HTERT RPE-1 (cell line): ENCODE measurements around the gene C1orf159.
"Not testable (repeated sequence)": the region's sequence is repeated elsewhere in the genome, so short reads cannot be mapped to it uniquely, and the experiment has no call there.

Source experiments
- in situ Hi-C: fragments of 300-500 bp; cut with MboI; formaldehyde crosslinking; loops from 4 replicates; pipeline ENCODE4 v1.14.3; 2020; ENCODE audit warnings: low sequenced_read_pairs

The C1orf159 gene

DNA sequence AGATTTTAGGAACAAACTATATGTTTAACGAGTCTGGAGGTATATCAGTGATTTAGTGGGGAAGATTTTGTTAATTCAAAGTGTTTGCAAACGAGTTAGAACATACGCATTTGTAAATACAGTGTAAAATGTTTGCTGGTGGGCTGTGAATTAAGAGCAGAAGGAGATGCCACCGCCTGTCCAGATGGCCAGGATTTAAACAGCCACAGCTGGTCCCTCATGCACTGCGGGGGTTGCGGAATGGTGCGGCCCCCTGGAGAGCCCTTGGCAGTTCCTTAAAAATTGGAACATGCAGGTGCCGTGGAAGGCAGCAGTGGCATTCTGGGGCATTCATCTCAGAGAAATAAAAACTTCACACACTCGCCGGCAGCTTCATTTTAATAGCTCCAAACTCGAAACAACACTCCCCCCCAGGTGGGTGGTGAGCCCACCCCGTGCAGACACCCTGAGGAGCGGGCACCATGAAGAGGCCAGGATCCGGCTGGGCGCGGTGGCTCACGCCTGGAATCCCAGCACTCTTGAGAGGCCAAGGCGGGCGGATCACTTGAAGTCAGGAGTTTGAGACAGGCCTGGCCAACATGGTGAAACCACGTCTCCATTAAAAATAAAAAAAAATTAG is 3.5 kb upstream of the C1orf159 start:
- in situ Hi-C loops, result no loop called here

DNA sequence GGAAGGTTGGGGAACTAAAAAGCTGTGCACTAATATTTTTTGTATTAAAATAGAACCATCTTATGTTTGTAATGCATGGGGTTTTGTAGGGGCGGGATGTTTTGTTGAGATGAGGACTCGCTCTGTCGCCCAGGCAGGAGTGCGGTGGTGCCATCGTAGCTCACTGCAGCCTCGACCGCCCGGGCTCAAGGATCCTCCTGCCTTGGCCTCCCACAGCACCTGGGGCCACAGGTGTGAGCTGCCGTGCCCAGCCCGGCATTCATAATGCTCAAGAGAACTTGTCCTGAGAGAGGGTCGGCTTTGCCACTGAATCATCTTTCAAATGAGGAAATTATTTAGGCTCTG is 3.0 kb upstream of the C1orf159 start:
- in situ Hi-C loops, result no loop called here

DNA sequence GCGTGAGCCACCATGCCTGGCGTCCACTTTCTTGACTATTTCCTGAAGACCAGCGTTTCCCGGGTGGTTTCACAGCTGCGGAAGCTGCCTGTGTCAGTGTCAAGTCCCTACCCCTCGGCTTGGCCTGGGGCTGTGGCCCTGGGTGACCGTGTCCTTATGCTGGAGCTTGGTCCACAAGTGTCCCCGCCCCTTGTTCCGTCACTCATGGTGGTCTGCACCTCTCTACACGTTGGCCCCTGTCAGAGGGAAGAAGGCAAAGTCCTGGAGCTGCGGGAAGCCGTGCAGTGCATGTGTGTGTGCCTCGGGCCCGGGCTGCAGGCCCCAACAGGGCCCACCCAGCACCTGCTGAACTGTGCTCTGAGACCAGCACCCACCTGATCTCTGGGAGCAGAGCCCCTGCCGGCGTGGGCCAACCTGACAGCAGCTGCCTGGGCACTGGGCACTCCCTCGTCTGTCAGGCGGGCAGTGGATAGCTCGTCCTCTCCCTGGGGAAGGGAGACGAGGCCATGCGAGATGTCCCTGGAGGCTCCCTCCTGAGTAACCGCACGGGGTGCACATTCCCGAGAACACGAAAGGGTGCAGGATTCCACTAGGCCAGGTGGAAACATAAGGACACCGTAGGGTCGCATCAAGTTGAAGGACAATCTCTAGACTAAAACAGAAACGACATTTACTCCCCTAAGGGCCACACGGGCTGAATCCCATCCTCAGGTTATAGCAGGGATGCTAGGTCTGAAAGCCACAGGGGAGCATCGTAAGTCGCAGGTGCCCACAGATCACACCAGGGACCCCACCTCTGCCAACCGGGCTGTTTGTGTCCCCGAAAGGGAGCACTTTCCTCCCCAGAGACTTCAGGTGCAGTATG is 2.4 kb upstream of the C1orf159 start:
- in situ Hi-C loops, result no loop called here

DNA sequence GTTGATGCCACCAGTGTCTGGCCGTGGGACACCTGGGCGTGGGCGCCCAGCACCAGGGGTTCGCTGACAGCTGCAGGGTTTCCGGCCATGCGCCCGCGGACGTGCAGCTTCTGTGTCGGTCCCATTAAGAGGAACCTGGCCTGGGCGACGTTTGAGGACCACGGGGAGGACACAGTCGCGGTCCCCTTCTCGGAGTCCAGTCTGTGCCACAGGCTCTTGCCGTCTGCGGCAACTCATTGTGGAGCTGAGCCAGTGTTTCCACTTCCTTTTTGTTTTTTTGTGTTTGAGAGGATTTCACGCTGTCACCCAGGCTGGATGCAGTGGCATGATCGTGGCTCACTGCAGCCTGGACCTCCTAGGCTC is 1.6 kb upstream of the C1orf159 start:
- in situ Hi-C loops, result no loop called here

DNA sequence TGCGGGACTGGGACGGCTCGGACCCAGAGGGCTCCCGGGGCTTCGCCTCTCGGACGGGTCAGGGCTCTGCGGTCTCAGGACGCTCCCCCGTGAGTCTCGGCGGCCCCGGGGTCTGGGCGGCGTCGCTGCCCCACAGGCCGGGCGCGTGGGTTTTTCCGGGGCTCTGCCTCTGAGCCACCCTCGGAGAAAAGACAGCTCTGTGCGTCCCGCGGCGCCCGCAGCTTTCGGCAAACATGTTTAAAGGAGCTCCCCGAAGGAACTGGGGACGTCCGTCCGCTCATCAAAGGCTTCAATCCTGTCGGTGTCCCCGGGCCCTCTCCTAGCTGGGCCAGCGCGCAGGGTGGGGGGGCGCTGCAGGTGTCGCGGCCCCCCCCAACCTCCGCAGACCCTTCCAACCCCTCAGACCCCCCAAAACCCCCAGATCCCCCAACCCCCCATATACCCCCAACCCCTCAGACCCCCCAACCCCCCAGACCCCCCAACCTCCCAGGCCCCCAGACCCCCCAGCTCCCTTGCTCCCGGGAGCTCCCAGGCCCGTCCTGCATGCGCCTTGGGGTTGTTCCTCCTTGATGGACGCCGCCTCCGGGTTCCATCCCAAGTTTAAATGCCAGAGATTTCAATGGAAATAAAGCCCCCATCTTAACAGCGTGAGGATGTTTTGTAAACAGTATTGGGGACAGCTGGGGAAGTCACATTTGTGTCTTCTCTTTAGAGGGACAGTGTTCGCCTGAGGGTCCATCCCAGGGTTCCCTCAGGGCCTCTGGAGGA is 996 bp upstream of the C1orf159 start:
- in situ Hi-C loops, result no loop called here

DNA sequence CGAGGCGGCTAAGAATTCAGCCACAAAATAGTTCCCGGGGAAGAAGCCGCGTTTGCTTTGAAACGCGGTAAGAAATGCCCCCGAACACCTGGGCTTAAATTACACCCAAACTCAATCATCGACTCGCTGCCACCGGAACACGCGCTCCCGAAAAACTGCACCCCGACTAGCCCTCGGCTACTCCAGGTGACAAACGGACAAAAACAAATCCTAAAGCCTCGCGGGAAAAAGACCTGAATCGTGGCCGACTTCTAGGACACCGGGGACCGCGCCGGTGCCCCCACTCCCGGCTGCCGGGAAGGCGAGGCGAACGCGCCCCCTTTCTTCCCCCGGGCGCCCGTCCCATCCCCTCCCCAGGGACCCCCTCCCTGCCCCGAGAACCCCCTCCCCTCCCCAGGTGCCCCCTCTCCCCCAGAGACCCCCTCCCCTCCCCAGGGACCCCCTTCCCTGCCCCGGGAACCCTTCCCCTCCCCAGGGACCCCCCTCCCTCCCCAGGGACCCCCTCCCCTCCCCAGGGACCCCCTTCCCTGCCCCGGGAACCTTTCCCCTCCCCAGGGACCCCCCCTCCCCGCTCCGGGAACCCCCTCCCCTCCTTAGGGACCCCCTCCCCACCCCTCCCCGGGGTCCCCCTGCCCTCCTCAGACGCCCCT is 628 bp downstream of the C1orf159 start:
- in situ Hi-C loops, result no loop called here

DNA sequence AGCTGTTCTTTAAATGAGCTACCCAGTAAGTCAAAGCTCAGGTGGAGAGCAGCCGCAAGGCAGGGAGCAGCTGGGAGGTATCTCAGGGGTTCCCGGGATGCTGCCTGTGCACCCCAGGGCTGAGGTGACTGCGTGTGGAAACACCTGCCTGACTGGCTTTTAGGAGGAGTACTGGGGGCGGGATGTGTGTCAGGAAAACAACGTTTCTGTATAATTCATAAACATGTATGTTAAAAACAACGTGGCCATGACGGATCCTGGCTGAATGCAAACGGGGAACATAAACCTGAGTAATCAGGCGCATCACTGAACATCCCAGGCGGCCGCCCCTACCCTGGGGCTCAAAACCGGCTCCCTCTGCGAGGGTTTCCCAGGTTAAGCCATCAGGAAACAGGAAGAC is 1.5 kb downstream of the C1orf159 start:
- in situ Hi-C loops, result no loop called here

DNA sequence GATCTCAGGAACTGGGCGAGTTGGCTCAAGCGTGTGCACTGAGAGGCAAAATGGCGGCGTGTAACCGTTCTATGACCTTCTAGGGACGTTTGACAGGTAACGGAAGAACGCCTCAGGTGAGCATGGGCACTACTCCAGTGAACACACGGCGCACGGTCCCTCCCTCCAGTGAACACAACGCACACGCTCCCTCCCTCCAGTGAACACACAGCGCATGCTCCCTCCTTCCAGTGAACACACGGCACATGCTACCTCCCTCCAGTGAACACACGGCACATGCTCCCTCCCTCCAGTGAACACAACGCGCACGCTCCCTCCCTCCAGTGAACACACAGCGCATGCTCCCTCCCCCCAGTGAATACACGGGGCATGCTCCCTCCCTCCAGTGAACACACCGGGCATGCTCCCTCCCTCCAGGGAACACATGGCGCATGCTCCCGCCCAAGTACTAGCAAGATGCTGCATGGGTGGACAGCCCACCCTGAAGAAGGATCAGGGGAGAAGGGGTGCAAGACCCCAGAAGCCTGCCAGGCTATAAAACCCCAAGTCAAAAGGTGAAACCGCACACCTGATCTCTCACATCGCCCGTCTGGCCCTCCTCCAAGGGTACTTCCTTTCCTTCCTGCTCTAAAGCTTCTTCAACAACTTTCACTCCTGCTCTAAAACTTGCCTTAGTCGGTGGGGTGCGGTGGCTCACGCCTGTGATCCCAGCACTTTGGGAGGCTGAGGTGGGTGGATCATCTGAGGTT is 3.5 kb downstream of the C1orf159 start:
- in situ Hi-C loops, result no loop called here

DNA sequence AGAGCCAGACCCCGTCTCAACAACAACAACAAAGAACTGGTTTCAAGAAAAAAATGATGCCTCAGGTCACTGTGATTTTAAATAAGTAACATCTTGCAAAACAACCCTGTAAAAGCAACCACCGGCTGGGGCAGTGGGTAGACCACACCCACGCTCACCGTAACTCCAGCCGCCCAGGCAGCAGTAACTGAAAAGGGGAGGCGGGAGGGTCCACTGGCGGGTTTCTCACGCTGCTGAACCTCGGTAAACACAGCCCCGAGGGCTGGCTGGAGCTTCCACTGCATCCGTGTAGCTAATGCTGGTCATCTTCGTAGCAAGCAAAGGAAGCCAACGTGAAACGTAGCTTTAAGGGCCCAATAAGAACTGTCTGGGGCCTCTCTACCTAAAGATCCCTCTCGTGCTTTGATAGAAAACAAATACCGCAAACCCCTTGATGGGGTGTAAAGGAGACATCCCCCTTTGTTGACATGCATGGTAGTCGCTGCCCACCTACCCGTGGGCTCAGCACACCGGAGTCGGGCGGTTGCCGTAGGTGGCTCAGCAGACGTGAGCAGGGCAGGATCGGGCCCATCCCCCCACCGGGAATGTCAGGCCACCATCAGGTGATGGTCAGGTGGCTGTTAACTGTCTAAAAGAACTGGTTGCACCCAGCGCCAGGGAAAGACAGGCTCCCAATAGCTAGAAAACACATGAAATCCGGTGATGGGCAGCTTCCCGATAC is 4.2 kb downstream of the C1orf159 start:
- in situ Hi-C loops, result no loop called here

DNA sequence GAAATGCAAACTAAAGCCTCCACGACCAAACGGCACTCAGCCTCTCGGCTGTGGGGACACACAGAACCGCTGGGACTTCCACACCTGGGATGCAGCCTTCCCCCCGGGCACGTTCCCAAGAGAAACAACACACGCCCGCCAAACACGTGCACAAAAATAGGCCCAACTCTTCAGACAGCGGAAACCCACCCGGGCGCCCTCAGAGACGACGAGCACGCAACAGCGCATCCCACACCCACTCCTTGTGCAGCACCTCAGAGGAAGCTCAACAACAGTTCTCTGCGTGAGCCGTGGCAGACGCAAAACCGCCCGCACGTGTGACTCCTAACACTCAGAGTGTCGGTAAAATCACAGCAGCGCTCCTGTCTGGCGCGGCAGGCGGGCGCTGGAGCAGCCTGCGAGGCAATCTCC is 5.3 kb downstream of the C1orf159 start:
- in situ Hi-C loops, result no loop called here

DNA sequence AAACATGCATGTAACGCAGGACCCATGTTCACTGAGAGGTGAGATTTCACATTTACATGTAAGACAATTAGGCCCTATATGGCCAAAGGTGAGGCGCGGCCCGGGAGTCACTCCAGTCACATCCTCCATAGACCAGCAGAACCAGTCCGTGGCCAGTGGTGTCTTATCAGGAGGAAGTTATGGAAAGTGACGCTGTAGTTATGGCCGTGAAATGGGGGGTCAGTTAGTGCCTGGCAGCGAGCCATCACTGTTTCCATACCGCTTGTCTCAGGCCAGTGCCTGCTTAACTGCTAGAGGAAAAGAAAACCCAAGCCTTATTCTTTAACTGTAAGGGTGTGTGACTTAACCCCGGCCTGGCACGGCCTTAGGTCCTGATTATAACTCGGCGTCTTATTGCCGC is 6.1 kb downstream of the C1orf159 start:
- in situ Hi-C loops, result no loop called here

DNA sequence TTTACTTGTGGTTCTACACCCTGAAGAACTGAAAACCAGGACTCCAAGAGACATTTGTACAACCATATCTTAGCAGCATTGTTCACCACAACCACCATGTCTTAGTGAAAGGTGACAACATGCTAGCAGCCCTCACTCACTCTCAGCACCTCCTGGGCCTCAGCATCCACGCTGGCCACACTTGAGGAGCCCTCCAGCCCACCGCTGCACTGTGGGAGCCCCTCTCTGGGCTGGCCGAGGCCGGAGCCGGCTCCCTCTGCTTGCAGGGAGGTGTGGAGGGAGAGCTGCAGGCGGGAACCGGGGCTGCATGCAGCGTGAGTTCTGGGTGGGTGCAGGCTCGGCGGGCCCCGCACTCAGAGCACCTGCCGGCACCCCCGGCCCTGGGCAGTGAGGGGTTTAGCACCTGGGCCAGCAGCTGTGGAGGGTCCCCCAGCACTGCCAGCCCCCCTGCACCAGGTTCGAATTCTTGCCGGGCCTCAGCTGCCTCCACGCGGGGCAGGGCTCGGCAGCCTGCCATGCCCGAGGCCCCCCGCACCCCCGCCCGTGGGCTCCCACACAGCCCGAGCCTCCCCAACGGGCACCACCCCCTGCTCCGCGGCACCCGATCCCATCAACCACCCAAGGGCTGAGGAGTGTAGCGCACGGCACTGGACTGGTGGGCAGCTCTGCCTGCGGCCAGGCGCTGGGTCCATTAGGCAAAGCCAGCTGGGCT is 9.2 kb downstream of the C1orf159 start:
- in situ Hi-C loops, result no loop called here

DNA sequence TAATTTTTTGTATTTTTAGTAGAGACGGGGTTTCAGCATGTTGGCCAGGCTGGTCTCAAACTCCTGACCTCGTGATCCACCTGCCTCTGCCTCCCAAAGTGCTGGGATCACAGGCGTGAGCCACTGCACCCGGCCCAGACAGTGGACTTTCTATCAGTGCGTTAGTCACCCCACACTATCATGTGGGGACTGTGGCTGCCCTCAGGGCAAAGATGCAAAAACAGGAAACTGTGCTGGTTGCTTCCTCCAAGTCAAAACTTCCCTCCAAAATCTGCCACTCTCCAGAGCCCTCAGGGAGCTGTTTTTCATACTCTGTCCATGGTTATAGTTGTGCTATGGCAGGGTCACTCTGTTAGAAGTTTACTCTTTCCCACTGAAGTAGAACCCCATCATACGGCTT is 11.7 kb downstream of the C1orf159 start:
- in situ Hi-C loops, result not testable (repeated sequence)

DNA sequence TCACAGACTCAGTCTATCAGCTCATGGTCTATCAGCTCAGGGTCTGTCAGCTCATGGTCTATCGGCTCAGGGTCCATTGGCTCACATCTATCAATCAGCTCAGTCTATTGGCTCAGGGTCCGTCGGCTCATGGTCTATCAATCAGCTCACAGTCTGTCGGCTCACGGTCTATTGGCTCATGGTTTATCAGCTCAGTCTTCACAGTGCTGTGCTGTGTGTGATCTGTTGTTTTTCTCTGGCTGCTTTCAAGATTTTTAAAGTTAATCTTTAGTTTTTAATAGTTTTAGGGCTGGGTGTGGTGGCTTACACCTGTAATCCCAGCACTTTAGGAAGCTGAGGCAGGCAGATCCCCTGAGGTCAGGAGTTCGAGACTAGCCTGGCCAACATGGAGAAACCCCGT is 14.4 kb downstream of the C1orf159 start:
- in situ Hi-C loops, result no loop called here

DNA sequence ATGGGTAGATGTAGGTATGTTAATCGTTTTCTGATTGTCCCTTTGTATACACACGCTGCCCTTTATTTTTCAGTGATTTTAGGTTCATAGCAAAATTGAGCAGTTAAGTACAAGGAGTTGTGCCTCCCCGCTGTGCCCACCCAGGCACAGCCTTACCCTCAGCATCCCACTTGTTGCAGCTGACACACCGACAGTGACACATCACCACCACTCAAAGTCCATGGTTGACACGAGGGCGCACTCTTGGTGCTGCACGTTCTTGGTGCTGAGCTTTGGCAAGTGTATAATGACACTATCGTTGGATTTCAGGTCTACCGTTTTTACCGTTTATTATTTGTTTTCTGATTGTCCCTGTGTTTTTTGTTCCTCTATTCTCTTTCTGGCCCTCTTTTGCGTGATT is 15.6 kb downstream of the C1orf159 start:
- in situ Hi-C loops, result no loop called here

DNA sequence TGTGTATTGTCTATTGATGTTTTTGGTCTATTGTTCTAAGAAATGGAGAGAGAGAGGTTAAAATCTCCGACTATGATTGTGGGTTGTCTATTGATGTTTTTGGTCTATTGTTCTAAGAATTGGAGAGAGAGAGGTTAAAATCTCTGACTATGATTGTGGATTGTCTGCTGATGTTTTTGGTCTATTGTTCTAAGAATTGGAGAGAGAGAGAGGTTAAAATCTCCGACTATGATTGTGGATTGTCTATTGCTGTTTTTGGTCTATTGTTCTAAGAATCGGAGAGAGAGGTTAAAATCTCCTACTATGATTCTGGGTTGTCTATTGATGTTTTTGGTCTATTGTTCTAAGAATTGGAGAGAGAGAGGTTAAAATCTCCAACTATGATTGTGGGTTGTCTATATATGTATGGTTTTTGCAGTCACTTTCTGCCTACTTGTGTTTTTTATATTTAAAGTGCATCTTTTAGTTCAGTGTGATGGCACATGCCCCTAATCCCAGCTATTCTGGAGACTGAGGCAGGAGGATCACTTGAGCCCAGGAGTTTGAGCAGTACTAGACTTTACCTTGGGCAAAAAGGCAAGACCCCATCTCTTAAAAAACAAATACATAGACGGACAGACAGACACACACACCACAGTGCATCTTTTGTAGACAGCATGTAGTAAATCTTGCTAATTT is 16.2 kb downstream of the C1orf159 start:
- in situ Hi-C loops, result no loop called here

DNA sequence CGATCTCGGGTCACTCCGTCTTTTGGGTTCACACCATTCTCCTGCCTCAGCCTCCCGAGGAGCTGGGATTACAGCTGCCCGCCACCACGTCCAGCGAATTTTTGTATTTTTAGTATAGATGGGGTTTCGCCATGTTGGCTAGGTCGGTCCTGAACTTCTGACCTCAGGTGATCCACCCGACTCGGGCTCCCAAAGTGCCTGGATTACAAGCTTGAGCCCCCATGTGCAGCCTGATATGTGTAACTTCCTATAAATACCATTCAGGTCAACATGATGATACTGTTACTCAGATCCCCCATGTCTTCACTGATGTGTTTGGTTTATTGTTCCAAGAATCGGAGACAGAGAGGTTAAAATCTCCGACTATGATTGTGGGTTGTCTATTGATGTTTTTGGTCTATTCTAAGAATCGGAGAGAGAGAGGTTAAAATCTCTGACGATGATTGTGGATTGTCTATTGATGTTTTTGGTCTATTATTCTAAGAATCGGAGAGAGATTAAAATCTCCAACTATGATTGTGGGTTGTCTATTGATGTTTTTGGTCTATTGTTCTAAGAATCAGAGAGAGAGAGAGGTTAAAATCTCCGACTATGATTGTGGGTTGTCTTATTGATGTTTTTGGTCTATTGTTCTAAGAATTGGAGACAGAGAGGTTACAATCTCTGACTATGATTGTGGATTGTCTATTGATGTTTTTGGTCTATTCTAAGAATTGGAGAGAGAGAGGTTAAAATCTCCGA is 17.0 kb downstream of the C1orf159 start:
- in situ Hi-C loops, result no loop called here

DNA sequence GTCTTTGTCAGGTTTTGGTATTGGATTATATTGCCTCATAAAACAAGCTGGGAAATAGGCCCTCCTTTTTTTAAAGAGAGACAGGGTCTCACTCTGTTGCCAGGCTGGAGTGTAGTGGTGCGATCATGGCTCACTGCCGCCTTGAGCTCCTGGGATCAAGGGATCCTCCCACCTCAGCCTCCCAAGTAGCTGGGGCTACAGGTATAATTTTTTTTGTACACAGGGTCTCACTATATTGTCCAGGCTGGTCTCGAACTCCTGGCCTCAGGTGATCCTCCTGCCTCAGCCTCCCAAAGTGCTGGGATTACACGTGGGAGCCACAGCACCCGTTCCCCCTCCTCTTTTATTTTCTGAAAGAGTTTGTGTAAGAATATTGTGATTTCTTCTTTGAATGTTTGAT is 19.8 kb downstream of the C1orf159 start:
- in situ Hi-C loops, result not testable (repeated sequence)
